Umbilical cord (tissue), 2 donors: Measurements from ENCODE around the gene EIF5. TPM values are rescaled to one million over a fixed set of nuclear protein-coding genes. Genes with fewer than 3 reads are reported as not detected.

Experiments
- DNase-seq: peaks from one replicate; pipeline ENCODE4 v3.0.0-alpha.2; 2015; ENCODE audit warnings: low spot score
- total RNA-seq: library from RNA; depleted of rRNA; stranded (reverse); fragments of >200 nt; gene quantifications from one replicate; pipeline ENCODE4 v1.2.3, GENCODE V29; 2014; ENCODE audit warnings: low replicate concordance; ENCODE audit not compliant: insufficient read depth

Gene EIF5
- total RNA-seq, 1 donor from 2014 or later, result 165 TPM

DNA sequence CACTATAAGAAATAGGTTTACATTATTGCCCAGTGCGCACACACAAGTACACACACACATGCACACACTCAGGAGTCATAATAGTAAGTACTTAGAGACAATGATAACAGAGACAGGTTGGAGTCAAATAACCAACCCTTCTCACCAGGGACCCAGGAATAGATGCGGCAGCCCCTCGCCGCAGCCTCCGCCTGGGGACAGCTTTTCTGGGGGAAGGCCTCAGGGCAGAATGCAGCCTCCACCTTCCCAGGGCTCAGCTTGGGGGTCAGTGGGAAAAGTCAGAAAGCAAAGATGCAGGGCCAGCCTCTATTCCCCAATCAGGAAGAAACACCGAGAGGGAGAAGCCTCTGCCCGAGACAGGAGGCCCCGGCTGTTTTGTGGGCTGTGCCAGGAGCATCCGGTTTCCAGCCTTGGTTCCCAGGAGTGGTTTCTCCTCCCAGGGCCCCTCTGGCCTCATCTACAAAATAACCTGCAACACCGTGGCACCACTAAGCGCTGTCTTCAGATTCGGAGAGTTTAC is 23.4 kb upstream of the EIF5 start:
- no peak for DNase-seq

DNA sequence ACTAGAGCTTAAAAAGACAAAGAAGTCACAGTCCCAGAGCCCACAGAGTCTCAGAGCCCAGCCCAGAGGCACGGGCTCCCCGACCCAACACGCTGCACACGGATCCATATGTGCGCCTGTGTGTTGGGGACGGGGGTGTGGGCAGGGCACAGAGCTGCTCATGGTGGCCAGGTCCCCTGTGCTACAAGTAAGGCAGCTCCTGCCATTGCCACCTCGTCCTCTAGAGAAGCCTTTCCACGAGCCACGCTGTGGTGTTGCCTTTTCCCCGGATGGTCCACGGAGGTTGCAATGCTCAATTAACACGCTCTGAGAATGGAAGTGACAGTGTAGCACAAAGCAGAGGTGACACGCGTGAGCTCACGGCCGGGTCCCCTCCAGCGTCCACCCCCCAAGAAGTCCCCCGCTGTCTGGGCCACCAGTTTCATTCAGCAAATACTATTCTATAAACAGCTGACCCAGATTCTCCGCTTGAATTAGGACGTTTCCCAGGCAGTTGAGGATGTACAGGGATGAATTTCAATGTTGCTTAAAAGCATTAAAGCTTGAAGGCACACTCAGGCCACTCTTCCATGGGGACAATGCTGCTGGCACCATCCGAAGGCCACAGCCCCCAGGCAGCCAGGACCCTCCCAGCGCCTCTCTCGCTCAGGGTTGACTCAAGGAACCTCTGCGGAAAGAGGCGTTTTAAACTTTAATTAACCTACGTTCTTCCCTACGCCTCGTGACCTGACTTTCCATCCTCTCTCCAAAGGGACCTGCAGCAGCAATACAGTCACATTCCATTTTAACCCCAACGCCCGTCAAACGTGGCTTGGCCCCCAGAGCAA is 22.7 kb upstream of the EIF5 start:
- no peak for DNase-seq

DNA sequence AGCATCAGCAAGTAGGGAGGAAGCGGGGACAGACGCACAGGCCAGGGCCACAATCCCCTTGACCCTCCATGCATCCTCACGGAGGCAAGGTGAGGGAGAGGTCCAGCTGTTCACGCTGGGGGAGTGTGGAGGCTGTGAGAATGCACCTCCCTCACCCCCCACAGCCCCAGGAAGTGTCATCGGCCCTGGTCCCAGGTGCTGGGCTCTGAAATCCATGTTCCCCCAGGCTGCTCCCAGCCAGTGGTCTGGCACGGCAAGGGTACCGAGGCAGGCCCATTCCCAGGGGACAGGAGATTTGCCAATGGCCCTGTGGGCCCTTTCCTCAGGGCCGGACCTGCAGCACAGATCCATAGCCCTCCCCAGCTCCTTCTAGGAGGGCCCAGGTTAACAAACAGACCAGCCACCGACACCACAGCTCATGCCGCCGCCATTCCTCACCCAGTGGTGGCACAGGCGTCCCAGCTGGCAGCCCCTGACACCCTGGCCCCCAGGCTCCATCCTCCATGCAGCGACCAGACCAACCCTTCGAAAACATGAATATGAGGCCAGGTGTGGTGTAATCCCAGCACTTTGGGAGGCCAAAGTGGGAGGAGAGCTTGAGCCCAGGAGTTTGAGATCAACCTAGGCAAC is 21.9 kb upstream of the EIF5 start:
- DNase-seq, result no peak

DNA sequence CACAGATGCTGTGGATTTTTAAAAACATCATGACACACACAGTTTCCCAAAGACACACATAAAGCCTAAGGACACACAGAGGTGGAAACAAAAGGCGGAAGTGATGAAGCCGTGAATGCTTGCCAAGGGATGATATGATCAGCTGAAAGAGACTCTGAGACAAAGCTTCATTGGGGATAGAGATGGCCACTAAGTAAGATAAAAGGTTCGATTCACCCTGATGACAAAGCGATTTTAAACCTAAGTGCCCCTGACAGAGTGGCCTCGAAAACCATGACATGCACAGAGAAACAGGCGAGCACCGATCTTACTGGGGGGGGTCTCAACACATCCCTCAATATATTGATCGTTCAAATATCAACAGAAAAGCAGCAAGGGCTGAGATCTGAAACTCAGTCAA is 20.3 kb upstream of the EIF5 start:
- no peak for DNase-seq

DNA sequence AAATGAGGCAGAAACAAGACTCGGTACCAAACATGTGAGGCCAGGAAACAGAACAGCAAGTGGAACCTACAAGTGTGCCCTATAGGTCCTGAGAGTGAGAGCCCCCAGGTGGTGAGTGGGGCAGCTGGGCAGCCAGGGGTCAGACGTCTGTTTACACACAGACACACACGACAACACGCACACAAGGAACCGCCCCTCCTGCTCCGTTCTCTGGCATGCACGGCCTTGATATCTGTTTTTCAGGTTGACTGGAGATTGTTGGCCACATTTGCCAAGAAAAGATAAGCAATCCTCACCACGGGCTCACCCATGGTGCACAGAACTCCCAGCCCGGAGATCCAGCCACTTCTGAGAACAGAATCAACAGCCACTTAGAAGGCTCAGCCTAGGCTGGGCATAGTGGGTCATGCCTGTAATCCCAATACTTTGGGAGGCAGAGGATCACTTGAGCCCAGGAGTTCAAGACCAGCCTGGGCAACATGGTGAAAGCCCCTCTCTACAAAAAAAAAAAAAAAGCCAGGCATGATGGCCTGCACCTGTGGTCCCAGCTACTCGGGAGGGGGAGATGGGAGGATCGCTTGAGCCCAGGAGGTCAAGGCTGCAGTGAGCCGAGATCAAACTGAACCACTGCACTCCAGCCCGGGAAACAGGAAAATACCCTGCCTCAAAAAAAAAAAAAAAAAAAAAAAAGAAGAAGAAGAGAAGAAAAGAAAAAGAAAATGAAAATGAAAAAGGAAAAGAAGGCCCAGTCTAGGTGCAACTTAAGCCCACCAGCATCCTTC is 19.4 kb upstream of the EIF5 start:
- no peak for DNase-seq

DNA sequence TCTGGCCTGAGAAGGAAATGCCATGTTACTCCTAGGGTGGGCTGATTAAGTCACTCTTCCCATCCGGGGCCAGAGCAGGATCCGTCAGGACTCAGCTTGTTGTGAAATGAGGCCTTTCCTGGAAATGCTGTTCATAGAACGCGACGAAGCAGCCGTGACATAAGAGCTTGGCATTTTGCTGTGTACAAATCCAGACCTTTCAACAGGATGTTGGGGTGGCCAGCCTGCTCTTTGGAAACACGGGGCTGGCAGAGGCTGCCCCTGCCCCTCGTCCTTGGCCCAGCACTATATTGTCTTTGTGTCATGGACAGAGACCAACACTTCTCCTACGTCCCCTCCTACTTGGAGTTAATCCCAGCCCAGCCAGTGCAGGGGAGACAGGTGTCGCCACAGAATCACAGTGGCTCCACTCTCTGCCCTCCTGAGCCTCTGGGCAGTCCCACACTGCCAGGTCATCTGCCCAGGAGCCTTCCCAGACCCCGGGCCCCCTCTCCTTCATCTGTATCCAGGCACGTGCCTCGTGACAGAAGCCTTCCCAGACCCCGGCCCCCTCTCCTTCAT is 18.6 kb upstream of the EIF5 start:
- peak; percentile 29 for DNase-seq

DNA sequence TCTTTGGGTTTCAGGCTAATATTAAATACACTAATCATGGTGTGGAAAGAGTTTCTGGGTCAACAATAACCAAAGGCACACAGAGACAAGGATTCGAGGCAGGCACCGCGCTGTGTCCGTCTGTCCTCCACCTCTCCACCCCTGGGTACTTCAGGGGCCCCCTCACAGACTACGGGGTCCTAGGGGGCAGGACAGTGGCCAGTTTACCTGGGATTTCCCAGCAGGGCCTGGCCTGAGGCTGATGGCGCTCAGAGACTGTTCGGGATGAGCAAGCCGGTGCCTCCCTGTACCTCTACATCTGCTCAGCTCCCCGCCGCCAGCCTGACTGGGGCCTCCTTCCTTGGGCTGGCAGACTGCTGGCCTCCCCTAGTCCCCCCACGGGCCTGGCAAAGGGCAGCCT is 18.1 kb upstream of the EIF5 start:
- no peak for DNase-seq

DNA sequence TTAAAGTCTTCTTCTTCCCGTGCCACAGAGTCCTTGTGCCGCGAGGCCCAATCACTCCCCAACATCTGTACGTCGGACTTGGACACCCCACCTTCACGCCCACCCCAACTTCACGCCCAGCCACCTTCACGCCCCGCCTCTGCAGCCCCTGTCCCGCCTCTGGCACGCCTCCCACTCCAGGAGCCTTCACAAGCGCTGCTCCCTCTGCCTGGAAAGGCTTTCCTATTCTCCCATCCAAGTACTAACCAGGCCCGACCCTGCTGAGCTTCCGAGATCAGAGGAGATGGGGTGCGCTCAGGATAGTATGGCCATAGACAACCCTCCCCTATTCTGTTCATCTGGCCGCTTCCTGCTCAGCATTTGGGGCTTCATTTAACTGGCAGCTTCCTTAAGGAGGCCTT is 17.3 kb upstream of the EIF5 start:
- no peak for DNase-seq

DNA sequence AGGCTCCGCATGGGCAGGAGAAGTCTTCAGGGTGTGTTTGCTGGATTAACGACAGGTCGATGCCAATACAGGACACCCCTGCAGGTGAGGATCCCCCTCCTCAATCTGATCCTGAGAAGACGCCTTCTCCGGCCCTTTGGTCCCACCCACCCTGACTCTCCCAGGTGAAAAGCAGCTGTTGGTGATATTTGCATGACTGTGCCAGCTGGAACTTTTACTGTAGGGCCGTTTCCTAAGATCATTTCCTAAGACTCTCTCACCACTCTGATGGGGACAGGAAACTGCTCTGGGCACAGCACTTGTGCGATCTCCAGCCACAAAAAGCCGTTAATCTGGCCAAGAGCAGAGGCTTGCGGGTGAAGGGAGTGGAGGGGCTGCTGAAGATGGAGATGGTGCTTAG is 16.8 kb upstream of the EIF5 start:
- DNase-seq, result no peak

DNA sequence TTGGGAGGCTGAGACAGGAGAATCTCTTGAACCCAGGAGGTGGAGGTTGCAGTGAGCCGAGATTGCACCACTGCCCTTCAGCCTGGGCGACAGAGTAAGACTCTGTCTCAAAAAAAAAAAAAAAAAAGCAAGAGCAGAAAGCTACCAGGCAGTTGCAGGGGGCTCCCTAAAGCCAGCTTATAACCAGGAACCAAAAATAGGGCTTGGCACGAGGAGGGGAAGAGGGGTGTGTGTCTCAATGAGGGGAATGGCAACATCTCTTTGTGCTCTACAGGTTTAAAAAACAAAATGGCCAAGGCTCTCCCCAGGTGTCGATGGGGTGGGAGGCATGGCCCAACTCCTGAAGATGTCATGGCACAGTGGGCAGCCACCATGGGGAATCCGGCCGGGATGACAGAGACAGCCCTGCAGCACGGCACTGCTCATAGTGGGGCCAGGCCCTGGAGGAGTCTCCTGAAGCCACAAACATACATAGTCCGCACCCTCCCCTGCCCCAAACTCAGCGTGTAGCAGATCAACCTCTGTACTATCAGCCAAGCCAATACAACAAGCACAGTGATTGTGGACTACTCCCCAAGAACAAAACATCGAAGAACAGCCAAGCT is 16.0 kb upstream of the EIF5 start:
- no peak for DNase-seq

DNA sequence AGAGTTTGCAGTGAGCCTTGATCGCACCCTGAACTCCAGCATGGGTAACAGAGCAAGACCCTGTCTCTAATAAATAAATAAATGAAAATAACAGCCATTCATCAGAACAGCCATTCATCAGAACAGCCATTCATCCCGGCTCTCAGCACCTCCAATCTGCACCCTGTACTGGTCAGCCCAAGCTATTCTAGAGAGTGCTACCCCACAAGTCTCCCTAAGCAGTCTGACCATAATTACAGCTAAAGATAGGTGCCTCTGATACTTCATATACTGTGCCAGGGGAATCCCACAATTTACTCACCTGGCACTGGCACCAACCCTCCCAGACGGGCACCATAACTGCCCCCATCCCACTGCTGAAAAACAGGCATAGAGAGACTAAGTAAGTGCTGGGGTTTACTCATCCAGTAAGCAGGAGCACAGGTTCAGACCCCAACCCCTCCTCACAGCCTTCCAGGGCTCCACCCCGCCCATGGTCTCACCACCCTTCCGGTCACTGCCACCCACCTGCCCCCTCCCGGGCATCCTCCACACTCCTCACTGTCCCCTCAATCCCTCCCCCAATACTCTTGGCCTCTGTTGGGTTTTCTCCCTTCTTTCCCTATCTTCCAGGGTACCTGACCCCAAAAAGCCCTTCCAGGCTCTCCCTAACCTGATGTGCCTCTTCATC is 15.2 kb upstream of the EIF5 start:
- no peak for DNase-seq

DNA sequence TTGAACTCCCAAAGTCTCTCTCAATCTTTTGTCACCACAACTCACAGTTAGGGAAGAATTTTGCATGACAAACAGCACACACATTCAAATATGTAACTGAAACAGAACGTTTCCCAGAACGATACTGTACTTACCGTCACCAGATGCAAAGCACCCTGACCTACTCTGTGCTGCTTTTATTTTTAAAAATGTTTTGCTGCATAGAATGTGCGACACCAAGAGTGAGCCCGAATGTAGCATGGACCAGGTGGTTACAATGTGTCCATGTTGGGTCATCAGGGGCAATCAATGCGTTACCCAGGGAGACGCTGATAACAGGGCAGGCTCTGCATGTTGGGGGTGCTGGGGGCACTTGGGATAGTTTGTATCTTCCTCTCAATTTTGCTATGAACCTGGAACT is 14.6 kb upstream of the EIF5 start:
- no peak for DNase-seq

DNA sequence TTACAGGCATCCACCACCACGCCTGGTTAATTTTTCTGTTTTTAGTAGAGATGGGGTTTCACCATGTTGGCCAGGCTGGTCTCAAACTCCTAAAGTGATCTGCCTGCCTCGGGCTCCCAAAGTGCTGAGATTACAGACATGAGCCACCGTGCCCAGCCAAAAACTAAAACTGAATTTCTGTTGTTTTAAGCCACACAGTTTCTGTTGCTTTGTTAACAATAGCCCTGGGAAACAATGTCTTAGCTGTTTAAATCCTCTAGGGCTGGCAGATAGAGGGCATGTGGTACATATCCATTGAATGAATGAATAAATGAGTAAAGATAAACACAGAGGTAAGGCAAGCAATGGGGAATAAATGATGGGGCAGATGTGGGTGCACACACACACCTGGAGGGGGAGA is 8.0 kb upstream of the EIF5 start:
- DNase-seq, result no peak

DNA sequence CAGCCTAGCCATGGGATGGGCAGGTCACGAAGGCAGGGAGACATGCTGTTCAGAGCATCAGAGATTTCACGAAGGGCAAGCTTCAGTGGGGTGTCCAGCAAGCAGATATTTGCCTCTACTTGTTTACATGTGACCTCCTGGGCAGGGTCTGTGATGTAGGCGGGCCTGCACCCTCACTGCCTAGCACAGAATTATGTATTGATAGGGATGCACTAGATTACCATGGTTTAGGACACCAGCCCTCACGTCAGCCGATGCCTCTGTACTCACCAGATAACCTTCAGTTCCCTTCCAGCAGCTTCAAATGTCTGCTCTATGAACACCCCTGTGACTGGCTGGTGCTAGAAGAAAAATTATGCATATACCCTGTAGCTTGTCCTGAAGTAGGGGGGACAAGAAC is 5.1 kb upstream of the EIF5 start:
- DNase-seq, result no peak

DNA sequence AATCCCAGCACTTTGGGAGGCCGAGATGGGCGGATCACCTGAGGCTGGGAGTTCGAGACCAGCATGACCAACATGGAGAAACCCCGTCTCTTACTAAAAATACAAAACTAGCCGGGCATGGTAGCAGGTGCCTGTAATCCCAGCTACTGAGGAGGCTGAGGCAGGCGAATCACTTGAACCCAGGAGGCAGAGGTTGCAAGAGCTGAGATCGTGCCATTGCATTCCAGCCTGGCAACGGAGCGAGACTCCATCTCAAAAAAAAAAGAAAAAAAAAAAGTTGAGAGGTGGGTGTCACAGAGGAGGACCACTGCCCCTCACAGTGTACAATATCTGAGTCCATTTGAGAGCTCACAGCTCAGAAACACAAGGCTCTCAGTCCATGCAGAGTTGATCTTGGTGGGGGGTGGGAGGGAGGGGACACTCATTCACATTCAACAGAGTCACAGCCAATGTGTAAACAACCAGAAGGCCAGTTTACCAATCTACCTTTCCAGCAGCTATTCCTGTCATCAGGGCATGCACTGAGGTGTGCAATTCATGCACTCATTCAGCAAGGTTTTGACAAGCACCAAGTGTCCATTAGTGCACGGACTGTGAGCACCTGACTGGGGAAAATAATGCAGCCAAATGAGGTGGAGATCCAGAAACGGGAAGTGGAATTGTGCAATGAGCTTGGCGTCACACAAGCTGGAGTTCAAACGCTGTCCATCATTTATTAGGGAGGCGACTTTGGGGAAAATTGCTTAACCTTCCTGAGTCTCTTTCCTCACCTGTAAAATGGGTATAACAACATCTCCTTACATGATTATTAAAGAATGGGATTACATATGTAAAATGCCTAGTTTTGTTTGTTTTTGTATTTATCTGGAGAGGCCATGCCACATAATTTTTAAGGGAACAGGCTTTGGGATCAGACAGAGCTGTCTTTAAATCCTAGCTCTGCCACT is 4.4 kb upstream of the EIF5 start:
- DNase-seq, result peak; percentile 19

DNA sequence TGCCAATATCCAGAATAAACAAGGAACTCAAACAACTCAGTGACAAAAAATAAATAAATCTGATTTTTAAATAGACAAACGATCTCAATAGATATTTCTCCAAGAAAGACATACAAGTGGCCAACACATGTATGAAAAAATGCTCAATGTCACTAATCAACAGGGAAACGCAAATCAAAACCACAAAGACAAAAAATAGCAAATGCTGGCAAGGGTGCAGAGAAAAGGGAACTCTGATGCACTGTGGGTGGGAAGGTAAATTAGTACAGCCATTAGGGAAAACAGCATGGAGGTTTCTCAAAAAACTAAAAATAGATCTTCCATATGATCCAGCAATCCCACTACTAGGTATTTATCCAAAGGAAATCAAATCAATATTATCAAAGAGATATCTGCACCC is 3.5 kb upstream of the EIF5 start:
- no peak for DNase-seq

DNA sequence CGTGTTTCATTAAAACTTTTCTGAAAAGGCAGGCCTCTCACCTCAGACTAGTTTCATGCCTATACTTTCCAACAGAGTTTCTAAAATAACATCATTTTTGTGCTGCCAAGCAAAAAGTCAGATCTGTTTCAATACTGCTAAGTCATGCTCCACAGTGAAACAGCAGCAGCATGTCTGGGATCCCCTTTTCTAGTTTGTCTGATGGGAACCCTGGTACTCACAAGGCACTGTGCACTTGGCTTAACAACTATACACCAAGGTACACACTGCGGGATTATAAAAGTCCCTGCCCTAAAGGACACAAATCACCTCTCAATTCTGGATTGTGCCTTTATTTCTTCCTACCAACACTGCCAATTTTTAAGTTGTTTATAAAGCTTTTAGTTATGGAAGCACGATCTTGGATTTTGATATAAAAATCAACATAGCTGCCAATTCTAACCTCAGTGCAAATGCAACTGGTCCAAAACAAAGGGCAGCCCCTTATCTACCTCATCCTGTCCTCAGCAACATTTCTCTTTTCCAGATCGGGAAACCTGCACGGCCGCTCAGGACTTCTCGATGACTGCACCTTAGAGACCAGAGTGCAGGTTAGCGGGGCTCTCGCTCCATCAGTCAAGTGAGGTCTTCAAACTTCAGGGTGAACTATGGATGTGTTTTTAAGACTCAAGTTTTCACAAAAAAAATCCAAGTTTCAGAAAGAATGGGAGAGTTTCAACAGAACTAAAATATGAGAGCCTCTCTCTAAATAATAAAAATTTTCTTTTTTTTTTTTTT is 1.7 kb upstream of the EIF5 start:
- no peak for DNase-seq

DNA sequence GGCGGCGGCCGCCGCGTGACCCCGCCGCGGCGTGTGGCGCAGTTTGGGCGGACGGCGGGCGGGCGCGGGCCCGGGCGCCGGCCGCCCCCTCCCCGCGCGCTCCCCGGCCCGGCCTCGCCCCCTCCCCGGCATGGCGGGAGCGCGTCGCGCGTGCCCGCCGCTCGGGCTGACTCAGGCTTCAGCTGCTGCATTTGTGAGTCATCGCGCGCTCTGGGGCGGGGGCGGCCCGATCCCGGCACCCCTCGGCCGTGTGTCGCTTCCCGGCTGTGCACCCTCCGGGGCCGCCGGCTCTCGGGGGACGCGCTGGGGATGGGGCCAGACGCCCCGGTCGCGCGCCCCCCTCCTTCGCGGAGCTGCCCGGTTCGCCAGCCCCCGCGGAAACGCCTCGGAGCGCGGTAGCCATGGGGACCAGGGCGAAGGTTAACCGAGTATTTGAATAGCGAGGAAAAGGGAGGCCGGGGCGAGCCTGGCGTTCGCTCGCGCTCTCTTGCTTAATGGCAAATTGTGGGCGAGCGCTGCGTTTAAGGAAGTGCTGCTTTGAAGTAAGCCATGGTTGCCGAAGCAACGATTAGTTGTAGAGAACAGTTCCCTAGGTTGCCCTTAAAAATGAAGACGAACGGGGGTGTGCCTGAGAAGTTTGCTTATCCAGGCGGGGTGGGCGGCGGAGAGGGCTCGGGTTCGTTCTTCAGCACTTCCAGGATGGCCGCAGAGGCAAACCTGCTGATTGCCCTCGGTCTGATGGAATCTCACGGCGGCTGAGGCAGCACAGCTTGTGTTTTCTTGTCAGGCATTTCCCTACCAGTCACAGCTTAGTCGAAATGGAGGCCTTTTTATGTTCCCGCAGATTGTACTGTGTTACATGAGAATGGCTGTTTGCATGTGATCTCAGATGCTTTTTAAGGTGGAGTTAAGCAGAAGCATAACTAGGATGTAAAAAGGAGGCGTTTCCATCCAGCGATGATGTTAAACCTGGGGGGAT is 896 bp downstream of the EIF5 start:
- DNase-seq, result peak; percentile 72
